ENCODE data around the gene CACNG7. TPM values are rescaled to one million over a fixed set of nuclear protein-coding genes. Genes with fewer than 3 reads are reported as not detected.

The CACNG7 gene
- total RNA-seq, 1 experiment from 2014 or later, result not detected

GRCh38 chr19:53966931-53967330 is 57.9 kb downstream of the CACNG7 start:
- Histone ChIP-seq H3K27me3 (replicated peaks; ENCODE audit: control insufficient read depth, insufficient read depth, low read length) (no peaks in the 10 kb centered on the region), H3K4me1 (no peaks in the 10 kb centered on the region), H3K36me3 (ENCODE audit: control insufficient read depth, insufficient read depth, low read length) (no peaks in the 10 kb centered on the region), H3K9me3 (no peaks in the 10 kb centered on the region), H3K4me3 (ENCODE audit: low read depth, low read length) (no peak overlapping the region)
- no TSS peak for BruUV-seq (replicated peaks)
- no peaks in the 10 kb centered on the region for H3K4me1 Mint-ChIP-seq (ENCODE audit: low read depth, unreplicated experiment)
- DNase-seq, result no peak
- no peak overlapping the region for H3K4me3 Mint-ChIP-seq (ENCODE audit: unreplicated experiment)
- CTCF ChIA-PET, result no interaction called here
- H3K36me3 Mint-ChIP-seq (ENCODE audit: insufficient read depth, unreplicated experiment), result no peaks in the 10 kb centered on the region
- H3K27me3 Mint-ChIP-seq (ENCODE audit: insufficient read depth, unreplicated experiment), result peaks cover 10% of the 10 kb centered on the region
- H3K27ac Mint-ChIP-seq (ENCODE audit: unreplicated experiment), result no peak overlapping the region
- H3K9me3 Mint-ChIP-seq (ENCODE audit: unreplicated experiment), result no peaks in the 10 kb centered on the region
- POLR2A ChIA-PET, result no interaction called here
- no peak for TF ChIP-seq CTCF (IDR thresholded peaks at IDR 0.05; ENCODE audit: insufficient read depth in 1 of 2, low read depth in 1 of 2, low read length in 1 of 2, severe bottlenecking in 1 of 2, unreplicated experiment in 1 of 2)
- intact Hi-C loops (cut with micrococcal nuclease; ENCODE audit: unreplicated experiment), result no loop called here

DNA sequence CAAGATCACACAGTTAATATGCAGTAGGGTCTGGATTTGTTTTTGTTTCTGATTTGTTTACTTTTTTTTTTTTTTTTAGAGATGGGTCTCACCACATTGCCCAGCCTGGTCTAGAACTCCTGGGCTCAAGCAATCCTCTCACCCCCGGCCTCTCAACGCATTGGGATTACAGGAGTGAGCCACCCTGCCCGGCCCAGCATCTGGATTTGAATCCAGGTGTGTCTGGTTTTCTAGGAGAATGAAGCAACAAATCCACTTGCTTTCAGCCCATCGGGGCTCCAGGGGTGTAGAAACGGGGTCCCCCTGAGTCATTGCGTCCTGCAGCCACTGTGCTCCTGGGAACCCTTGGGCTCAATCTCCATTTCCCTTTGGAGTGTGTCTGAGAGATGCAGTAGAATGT is 60.3 kb downstream of the CACNG7 start:
- Histone ChIP-seq H3K27me3 (replicated peaks; ENCODE audit: control insufficient read depth, insufficient read depth, low read length) (no peaks in the 10 kb centered on the region), H3K36me3 (ENCODE audit: control insufficient read depth, insufficient read depth, low read length) (no peaks in the 10 kb centered on the region), H3K4me1 (no peaks in the 10 kb centered on the region), H3K9me3 (no peaks in the 10 kb centered on the region), H3K4me3 (ENCODE audit: low read depth, low read length) (no peak overlapping the region)
- H3K27ac Mint-ChIP-seq (ENCODE audit: unreplicated experiment), result no peak overlapping the region
- no TSS peak for BruUV-seq (replicated peaks)
- intact Hi-C loops (cut with micrococcal nuclease; ENCODE audit: unreplicated experiment), result no loop called here
- no peak overlapping the region for H3K4me3 Mint-ChIP-seq (ENCODE audit: unreplicated experiment)
- CTCF ChIA-PET, result no interaction called here
- TF ChIP-seq CTCF (IDR thresholded peaks at IDR 0.05; ENCODE audit: insufficient read depth in 1 of 2, low read depth in 1 of 2, low read length in 1 of 2, severe bottlenecking in 1 of 2, unreplicated experiment in 1 of 2), result no peak
- no peaks in the 10 kb centered on the region for H3K9me3 Mint-ChIP-seq (ENCODE audit: unreplicated experiment)
- H3K27me3 Mint-ChIP-seq (ENCODE audit: insufficient read depth, unreplicated experiment), result peaks cover 2% of the 10 kb centered on the region
- H3K36me3 Mint-ChIP-seq (ENCODE audit: insufficient read depth, unreplicated experiment), result no peaks in the 10 kb centered on the region
- DNase-seq, result no peak
- H3K4me1 Mint-ChIP-seq (ENCODE audit: low read depth, unreplicated experiment), result no peaks in the 10 kb centered on the region
- POLR2A ChIA-PET, result no interaction called here

GRCh38 chr19:53971673-53972072 is 62.6 kb downstream of the CACNG7 start:
- Mint-ChIP-seq H3K36me3 (ENCODE audit: insufficient read depth, unreplicated experiment) (no peaks in the 10 kb centered on the region), H3K27me3 (ENCODE audit: insufficient read depth, unreplicated experiment) (no peaks in the 10 kb centered on the region), H3K4me1 (ENCODE audit: low read depth, unreplicated experiment) (no peaks in the 10 kb centered on the region), H3K4me3 (ENCODE audit: unreplicated experiment) (no peak overlapping the region), H3K27ac (ENCODE audit: unreplicated experiment) (no peak overlapping the region), H3K9me3 (ENCODE audit: unreplicated experiment) (no peaks in the 10 kb centered on the region)
- H3K4me3 ChIP-seq (ENCODE audit: low read depth, low read length), result no peak overlapping the region
- intact Hi-C loops (cut with micrococcal nuclease; ENCODE audit: unreplicated experiment), result no loop called here
- no peaks in the 10 kb centered on the region for H3K9me3 ChIP-seq
- no peak for DNase-seq
- no peak for TF ChIP-seq CTCF (IDR thresholded peaks at IDR 0.05; ENCODE audit: insufficient read depth in 1 of 2, low read depth in 1 of 2, low read length in 1 of 2, severe bottlenecking in 1 of 2, unreplicated experiment in 1 of 2)
- no peaks in the 10 kb centered on the region for H3K4me1 ChIP-seq
- H3K27me3 ChIP-seq (replicated peaks; ENCODE audit: control insufficient read depth, insufficient read depth, low read length), result no peaks in the 10 kb centered on the region
- POLR2A ChIA-PET, result no interaction called here
- CTCF ChIA-PET, result no interaction called here
- no peaks in the 10 kb centered on the region for H3K36me3 ChIP-seq (ENCODE audit: control insufficient read depth, insufficient read depth, low read length)
- BruUV-seq (replicated peaks), result no TSS peak

All from Caco-2 (cell line).